Prostate gland (tissue), 2 donors: ENCODE measurements around the gene KPNA4.

ENCODE experiments used
- POLR2A ChIP-seq: fragments of 450-650 bp; IDR thresholded peaks from one replicate; pipeline ENCODE4 v1.6.1; 2016; ENCODE audit warnings: antibody characterized with exemption, mild to moderate bottlenecking
- TF ChIP-seq, protein P1 (sequence below), 4 experiments: fragments of 200-600 bp in 2 of 4; fragments of 450-650 bp in 2 of 4; sonication (generic) in 2 of 4; IDR thresholded peaks; 1 replicate in 3 of 4; 2 replicates in 1 of 4; pipeline ENCODE4 v1.5.1; 2016 to 2019; ENCODE audit warnings: antibody characterized with exemption in 4 of 4, mild to moderate bottlenecking in 2 of 4, moderate library complexity in 2 of 4

DNA sequence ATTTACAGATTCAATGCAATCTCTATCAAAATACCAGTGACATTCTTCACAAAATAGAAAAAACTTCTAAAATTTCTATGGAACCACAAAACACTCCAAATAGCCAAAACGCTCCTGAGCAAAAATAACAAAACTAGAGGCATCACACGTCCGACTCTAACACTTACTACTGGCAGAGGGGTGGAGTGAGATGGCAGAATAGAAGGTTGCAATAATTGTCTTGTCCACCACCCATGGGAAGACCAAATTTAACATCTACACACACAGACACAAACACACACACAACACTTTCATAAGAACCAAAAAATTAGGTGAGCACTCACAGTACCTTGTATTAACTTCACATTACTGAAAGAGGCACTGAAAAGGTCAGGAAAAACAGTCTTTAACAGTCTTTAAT lies 21.3 kb upstream of the KPNA4 start:
- TF ChIP-seq, protein P1, sequence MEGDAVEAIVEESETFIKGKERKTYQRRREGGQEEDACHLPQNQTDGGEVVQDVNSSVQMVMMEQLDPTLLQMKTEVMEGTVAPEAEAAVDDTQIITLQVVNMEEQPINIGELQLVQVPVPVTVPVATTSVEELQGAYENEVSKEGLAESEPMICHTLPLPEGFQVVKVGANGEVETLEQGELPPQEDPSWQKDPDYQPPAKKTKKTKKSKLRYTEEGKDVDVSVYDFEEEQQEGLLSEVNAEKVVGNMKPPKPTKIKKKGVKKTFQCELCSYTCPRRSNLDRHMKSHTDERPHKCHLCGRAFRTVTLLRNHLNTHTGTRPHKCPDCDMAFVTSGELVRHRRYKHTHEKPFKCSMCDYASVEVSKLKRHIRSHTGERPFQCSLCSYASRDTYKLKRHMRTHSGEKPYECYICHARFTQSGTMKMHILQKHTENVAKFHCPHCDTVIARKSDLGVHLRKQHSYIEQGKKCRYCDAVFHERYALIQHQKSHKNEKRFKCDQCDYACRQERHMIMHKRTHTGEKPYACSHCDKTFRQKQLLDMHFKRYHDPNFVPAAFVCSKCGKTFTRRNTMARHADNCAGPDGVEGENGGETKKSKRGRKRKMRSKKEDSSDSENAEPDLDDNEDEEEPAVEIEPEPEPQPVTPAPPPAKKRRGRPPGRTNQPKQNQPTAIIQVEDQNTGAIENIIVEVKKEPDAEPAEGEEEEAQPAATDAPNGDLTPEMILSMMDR (IDR thresholded peaks at IDR 0.05) = no peak
- no peak for TF ChIP-seq POLR2A
